Brain microvascular endothelial cell (primary cell): ENCODE measurements around the gene MYO9A.

Experiments
- DNase-seq: peaks from one replicate; pipeline ENCODE4 v3.0.0-alpha.2; 2020
- H3K27ac ChIP-seq: fragments of 250-450 bp; sonication (Bioruptor Pico); 2 replicates; pipeline ENCODE4 v1.5.1; 2020; ENCODE audit warnings: mild to moderate bottlenecking, moderate library complexity
- H3K27me3 ChIP-seq: fragments of 250-450 bp; sonication (Bioruptor Pico); replicated peaks from 2 replicates; pipeline ENCODE4 v1.5.1; 2020; ENCODE audit warnings: mild to moderate bottlenecking
- H3K36me3 ChIP-seq: fragments of 250-450 bp; sonication (Bioruptor Pico); replicated peaks from 2 replicates; pipeline ENCODE4 v1.5.1; 2020; ENCODE audit warnings: mild to moderate bottlenecking
- H3K4me3 ChIP-seq: 2 replicates; pipeline ENCODE4 v1.5.1; 2011; ENCODE audit warnings: low read depth, mild to moderate bottlenecking, control low read depth, low read length, moderate library complexity
- in situ Hi-C: cut with HindIII; loops from 2 replicates; pipeline ENCODE4 v1.10.0; 2017; ENCODE audit warnings: low sequenced_read_pairs, low pct_ligation_motif_present
- TF ChIP-seq, protein P1 (sequence below): IDR thresholded peaks from 2 replicates; pipeline ENCODE4 v1.5.1; 2011; ENCODE audit warnings: low read depth, mild to moderate bottlenecking, moderate library complexity, low read length, control low read depth, inconsistent platforms; ENCODE audit errors: missing control alignments

Gene MYO9A

DNA sequence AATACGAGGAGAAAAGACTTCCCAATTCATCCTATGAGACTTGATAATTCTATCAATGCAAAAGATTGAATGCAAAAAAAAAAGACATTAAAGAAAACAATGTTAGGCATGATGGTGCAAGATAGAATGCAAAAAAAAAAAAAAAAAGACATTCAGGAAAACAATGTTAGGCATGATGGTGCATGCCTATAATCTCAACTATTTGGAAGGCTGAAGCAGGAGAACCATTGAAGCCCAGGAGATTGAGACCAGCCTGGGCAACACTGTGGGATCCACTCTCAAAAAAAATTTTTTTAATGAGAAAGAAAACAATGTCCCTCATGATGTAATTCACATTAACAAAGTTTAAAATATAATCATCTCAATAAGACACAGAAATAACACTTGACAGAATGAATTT lies 75.9 kb downstream of the MYO9A start:
- H3K27me3 ChIP-seq: no peaks in the 10 kb centered on the region
- TF ChIP-seq, protein P1, sequence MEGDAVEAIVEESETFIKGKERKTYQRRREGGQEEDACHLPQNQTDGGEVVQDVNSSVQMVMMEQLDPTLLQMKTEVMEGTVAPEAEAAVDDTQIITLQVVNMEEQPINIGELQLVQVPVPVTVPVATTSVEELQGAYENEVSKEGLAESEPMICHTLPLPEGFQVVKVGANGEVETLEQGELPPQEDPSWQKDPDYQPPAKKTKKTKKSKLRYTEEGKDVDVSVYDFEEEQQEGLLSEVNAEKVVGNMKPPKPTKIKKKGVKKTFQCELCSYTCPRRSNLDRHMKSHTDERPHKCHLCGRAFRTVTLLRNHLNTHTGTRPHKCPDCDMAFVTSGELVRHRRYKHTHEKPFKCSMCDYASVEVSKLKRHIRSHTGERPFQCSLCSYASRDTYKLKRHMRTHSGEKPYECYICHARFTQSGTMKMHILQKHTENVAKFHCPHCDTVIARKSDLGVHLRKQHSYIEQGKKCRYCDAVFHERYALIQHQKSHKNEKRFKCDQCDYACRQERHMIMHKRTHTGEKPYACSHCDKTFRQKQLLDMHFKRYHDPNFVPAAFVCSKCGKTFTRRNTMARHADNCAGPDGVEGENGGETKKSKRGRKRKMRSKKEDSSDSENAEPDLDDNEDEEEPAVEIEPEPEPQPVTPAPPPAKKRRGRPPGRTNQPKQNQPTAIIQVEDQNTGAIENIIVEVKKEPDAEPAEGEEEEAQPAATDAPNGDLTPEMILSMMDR: no peak
- H3K27ac ChIP-seq: no peak overlapping the region
- in situ Hi-C loops: no loop called here
- no peak for DNase-seq
- no peak overlapping the region for H3K4me3 ChIP-seq
- H3K36me3 ChIP-seq: no peaks in the 10 kb centered on the region

DNA sequence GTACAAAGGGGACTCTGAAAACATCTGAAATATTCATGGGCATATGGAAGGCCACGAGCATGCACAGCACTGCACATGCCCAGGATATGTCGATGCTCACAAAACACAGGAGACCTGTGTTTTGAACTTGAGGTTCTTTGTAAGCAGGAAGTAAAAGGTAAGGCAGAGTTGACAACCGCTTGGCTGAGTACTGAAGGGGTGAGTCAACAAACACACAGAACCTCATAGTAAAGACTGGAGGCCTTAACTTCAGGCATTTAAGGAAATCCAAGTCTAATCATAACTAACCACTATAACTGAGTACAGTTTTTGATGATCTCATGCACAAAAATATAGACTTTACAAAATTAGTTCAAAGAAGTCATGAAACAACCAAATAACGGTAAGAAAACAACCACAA lies 80.6 kb downstream of the MYO9A start:
- peak; percentile 40 for DNase-seq
- TF ChIP-seq, protein P1: no peak
- H3K27ac ChIP-seq: no peak overlapping the region
- no peaks in the 10 kb centered on the region for H3K27me3 ChIP-seq
- no peaks in the 10 kb centered on the region for H3K36me3 ChIP-seq
- in situ Hi-C loops: no loop called here
- no peak overlapping the region for H3K4me3 ChIP-seq

DNA sequence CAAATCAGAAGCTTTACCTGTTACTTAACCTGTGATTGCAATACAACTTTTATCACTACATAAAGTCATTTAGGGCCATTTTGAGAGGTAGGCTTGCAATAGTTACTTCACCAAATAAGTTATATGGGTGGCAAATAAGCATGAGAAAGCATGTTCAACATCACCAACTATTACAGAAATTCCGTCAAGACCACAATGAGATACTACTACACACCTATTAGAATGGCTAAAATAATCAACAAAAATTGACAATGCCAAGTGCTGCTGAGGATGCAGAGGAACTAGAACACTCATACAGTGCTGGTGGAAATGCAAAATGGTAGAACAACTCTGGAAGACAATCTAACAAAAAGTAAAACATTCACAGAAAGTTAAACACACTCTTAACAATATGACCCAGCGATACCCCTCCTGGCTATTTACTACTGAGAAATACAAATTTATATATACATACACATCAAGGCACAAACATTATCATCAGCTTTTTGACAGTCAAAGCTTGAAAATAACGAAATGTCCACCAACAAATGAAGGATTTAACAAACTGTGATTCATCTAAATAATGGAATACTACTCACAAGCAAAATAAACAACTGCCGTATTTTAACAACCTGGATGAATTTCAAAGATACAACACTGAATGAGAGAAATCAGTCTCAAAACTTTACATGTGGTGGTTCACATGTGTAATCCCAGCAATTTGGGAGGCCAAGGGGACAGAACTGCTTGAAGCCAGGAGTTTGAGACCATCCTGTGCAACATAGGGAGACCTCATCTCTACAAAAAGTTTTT lies 82.9 kb downstream of the MYO9A start:
- TF ChIP-seq, protein P1: no peak
- no peaks in the 10 kb centered on the region for H3K36me3 ChIP-seq
- no peak overlapping the region for H3K4me3 ChIP-seq
- H3K27ac ChIP-seq: no peak overlapping the region
- DNase-seq: no peak
- in situ Hi-C loops: no loop called here
- H3K27me3 ChIP-seq: no peaks in the 10 kb centered on the region

DNA sequence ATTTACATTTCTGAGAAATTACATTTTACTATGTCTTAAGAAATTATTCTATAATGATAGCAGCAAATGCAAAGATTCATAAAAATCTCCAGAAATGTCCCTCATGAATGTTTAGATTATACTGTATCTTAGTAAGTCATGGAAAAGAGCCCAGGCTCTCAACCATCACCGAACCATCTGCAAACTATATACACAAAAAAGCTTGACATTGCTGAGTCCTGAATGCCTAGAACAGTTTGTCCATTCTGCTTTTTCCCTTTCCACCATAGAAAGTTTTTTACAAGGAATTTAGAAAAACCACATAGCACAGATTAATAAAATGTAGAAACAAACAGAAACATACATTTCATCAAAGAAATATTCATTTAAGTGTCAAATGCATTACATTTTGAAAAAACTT lies 83.6 kb downstream of the MYO9A start:
- Histone ChIP-seq H3K27ac (no peak overlapping the region), H3K27me3 (no peaks in the 10 kb centered on the region), H3K36me3 (no peaks in the 10 kb centered on the region), H3K4me3 (no peak overlapping the region)
- TF ChIP-seq, protein P1: no peak
- in situ Hi-C loops: no loop called here
- DNase-seq: no peak

DNA sequence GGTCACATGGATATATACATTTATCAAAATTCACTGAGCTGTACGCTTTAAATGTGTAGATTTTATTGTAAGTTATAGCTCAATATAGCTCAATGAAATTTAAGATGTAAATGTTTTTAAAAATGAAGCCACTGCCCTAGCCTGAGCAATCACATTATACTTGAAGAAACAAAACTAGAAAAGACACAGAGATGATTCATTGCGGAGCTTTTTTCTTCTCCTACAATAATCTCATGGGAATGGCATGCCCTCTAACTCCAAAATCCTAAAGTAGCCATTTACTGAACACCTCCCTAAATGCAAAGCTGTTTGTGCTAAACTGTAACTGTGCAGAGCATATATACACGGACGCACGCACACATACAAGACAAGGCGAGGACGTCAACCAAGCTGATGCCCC lies 84.2 kb downstream of the MYO9A start:
- DNase-seq: peak; percentile 25

More for the DNA sequence above, 84.2 kb downstream of the MYO9A start:
- in situ Hi-C loops: no loop called here
- Histone ChIP-seq H3K27me3 (no peaks in the 10 kb centered on the region), H3K4me3 (no peak overlapping the region), H3K36me3 (no peaks in the 10 kb centered on the region), H3K27ac (peak overlapping the region; percentile 1)
- TF ChIP-seq, protein P1: no peak
